ENCODE data around the gene EZH2.

The EZH2 gene

DNA sequence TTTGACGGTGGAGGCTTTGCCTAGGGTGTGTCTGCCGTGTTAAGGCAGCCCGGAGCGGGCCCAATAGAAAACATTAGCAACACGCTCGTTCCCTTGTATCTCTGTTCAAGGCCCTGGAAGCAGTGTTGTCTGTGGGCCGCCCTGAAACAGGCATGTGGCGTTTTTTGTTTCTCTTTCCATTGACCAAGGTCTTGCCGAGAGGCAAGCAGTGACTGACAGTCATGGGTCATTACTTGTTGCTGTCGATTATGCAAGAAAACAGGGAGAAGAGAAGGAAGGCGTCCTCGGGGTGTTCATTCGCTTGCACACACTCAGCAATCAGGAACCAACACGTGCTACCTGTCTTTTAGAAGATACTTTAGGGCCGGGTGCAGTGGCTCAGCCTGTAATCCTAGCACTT, 92.5 kb downstream of the EZH2 start:
- Histone ChIP-seq H3K27me3 (ENCODE audit: control insufficient read depth in 1 of 2, insufficient read depth in 2 of 2, low read length in 2 of 2) (no peaks in the 10 kb centered on the region), H3K9me3 (ENCODE audit: control insufficient read depth in 2 of 2, low read length in 2 of 2) (no peaks in the 10 kb centered on the region), H3K9ac (ENCODE audit: low read length in 2 of 2) (no peak overlapping the region), H3K27ac (ENCODE audit: low read length) (no peak overlapping the region), H3K4me1 (ENCODE audit: control insufficient read depth, insufficient read depth, low read length) (no peaks in the 10 kb centered on the region), H3K4me3 (ENCODE audit: low read length in 2 of 2) (no peak overlapping the region), H3K36me3 (ENCODE audit: control insufficient read depth in 2 of 2, insufficient read depth in 2 of 2, low read length in 2 of 2) (peaks cover 56 to 65% of the 10 kb centered on the region in 2 donors)

DNA sequence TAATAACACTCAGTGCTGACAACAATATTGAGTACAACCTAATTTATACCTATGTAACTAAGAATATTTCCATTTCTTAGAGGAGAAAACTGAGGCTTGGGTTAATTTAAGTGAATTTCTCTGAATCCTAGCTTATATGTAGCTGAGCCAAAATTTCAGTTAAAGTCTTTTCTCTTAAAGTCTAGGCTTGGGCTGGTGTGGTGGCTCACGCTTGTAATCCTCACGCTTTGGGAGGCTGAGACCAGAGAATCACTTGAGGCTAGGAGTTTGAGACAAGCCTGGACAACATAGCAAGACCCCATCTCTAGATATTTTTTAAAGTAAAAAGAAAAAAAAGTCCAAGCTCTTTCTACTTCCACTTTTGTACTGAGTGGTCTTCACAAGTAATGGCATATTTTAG, 93.2 kb downstream of the EZH2 start:
- H3K9ac ChIP-seq (ENCODE audit: low read length in 2 of 2): no peak overlapping the region
- H3K9me3 ChIP-seq (ENCODE audit: control insufficient read depth in 2 of 2, low read length in 2 of 2): no peaks in the 10 kb centered on the region
- no peaks in the 10 kb centered on the region for H3K4me1 ChIP-seq (ENCODE audit: control insufficient read depth, insufficient read depth, low read length)
- H3K27ac ChIP-seq (ENCODE audit: low read length): no peak overlapping the region
- peaks cover 58 to 70% of the 10 kb centered on the region in 2 donors for H3K36me3 ChIP-seq (ENCODE audit: control insufficient read depth in 2 of 2, insufficient read depth in 2 of 2, low read length in 2 of 2)
- H3K4me3 ChIP-seq (ENCODE audit: low read length in 2 of 2): no peak overlapping the region
- H3K27me3 ChIP-seq (ENCODE audit: control insufficient read depth in 1 of 2, insufficient read depth in 2 of 2, low read length in 2 of 2): no peaks in the 10 kb centered on the region

DNA sequence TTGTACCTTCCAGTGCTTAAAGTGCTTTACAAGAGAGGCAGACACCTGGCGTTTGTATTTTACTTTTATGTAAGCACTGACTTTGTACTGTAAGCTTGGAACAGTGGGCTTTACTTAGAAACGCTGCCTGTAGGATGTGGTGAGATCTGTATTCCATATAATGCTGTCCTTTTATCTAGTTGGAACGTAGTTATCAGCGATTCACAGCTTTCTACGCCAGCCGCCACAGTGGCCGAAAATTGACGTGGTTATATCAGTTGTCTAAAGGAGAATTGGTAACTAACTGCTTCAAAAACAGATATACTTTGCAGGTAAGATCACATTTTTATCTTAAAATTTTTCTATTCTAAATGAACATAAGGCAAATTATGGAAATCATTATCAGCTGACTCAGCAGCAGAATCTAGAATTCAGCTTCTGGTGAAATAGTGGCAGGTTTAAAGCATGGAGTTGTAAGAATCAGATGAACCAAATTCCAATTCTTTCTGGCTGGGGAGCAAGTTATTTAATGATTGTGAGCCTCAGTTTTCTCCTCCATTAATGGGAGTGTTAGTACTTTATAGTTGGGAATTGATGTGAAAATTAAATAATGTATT, 93.9 kb downstream of the EZH2 start:
- Histone ChIP-seq H3K4me3 (ENCODE audit: low read length in 2 of 2) (no peak overlapping the region), H3K27ac (ENCODE audit: low read length) (no peak overlapping the region), H3K9ac (ENCODE audit: low read length in 2 of 2) (no peak overlapping the region), H3K9me3 (ENCODE audit: control insufficient read depth in 2 of 2, low read length in 2 of 2) (no peaks in the 10 kb centered on the region), H3K36me3 (ENCODE audit: control insufficient read depth in 2 of 2, insufficient read depth in 2 of 2, low read length in 2 of 2) (peaks cover 58 to 74% of the 10 kb centered on the region in 2 donors), H3K27me3 (ENCODE audit: control insufficient read depth in 1 of 2, insufficient read depth in 2 of 2, low read length in 2 of 2) (no peaks in the 10 kb centered on the region), H3K4me1 (ENCODE audit: control insufficient read depth, insufficient read depth, low read length) (no peaks in the 10 kb centered on the region)

DNA sequence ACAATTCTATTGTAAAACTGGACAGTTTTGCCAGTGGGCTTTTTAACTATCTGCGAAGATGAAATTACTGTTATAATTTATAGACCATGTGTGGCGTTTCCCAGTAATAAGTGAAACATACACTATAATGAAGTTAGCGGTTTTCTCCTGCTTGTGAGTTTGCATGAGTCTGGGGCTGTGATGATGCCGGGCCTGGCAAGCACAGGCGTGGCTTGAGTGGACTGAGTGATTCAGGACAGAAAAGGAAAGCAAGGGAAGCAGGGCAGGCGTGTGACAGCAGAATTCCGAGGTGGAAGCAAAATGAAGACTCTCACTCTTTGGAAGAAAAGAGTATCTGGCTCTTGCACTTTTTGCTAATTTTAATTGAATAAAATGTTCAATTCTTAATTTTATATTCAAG, 94.9 kb downstream of the EZH2 start:
- no peak overlapping the region for H3K27ac ChIP-seq (ENCODE audit: low read length)
- H3K9me3 ChIP-seq (ENCODE audit: control insufficient read depth in 2 of 2, low read length in 2 of 2): no peaks in the 10 kb centered on the region
- no peaks in the 10 kb centered on the region for H3K4me1 ChIP-seq (ENCODE audit: control insufficient read depth, insufficient read depth, low read length)
- H3K27me3 ChIP-seq (ENCODE audit: control insufficient read depth in 1 of 2, insufficient read depth in 2 of 2, low read length in 2 of 2): no peaks in the 10 kb centered on the region
- no peak overlapping the region for H3K9ac ChIP-seq (ENCODE audit: low read length in 2 of 2)
- H3K36me3 ChIP-seq (ENCODE audit: control insufficient read depth in 2 of 2, insufficient read depth in 2 of 2, low read length in 2 of 2): peaks cover 55 to 76% of the 10 kb centered on the region in 2 donors
- no peak overlapping the region for H3K4me3 ChIP-seq (ENCODE audit: low read length in 2 of 2)

DNA sequence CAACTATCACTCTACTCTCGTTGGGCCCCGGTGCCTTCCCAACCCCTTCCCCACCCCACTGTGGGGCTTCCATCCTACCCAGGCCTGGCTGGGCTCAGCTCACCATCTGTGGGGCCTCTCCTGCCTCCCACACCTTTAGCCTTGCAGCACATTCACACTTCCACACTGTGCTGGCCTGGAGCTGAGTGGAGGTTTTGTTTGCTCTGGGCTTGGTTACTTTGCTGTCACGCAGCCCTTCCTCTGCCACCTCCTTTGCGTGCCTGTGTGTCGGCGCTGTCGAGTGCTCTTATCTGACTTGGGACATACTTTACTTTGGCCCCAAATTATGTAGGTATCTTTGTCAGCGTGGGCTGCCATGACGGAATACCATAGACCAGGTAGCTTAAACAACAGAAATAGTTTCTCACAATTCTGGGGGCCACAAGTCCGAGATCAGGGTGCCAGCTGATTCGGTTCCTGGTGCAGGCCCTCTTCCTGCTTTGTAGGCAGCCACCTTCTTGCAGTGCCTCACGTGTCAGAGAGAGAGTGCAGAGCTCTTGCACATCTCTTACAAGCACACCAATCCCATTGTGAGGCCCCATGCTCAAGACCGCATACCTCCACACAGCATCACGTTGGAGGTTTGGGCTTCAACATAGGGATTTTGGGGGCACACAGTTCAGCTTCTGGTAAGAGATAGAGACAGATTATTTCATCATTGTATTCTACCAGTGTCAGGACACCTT, 96.4 kb downstream of the EZH2 start:
- Histone ChIP-seq H3K27me3 (ENCODE audit: control insufficient read depth in 1 of 2, insufficient read depth in 2 of 2, low read length in 2 of 2) (no peaks in the 10 kb centered on the region), H3K27ac (ENCODE audit: low read length) (no peak overlapping the region), H3K9ac (ENCODE audit: low read length in 2 of 2) (no peak overlapping the region), H3K36me3 (ENCODE audit: control insufficient read depth in 2 of 2, insufficient read depth in 2 of 2, low read length in 2 of 2) (peaks cover 52 to 71% of the 10 kb centered on the region in 2 donors), H3K9me3 (ENCODE audit: control insufficient read depth in 2 of 2, low read length in 2 of 2) (no peaks in the 10 kb centered on the region), H3K4me3 (ENCODE audit: low read length in 2 of 2) (no peak overlapping the region), H3K4me1 (ENCODE audit: control insufficient read depth, insufficient read depth, low read length) (no peaks in the 10 kb centered on the region)

DNA sequence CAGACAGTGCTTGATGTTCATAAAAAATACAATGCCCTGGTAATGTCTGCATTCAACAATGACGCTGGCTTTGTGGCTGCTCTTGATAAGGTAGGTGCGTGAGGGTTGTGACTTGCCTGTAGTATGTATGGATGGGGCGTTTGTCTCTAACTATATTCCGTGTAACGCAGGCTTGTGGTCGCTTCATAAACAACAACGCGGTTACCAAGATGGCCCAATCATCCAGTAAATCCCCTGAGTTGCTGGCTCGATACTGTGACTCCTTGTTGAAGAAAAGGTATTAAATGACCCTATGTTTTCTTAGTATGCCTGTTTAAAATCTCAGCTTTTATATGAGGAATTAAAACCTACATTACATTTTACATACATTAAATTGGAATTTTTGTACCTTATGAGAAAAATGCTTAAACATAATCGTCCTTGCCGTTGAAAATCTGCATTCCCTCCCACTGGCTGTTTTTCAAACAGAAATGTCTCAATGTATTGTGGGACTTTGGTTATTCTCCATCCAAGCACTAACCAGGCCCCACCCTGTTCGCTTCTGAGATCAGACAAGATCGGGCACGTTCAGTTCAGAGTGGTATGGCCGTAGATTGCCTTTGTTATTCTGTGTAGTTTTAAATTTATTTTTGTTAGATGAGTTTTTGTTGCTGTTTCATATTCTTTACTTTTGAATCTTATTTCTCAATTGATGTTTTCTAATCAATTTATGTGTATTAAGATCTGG, 100.1 kb downstream of the EZH2 start:
- no peaks in the 10 kb centered on the region for H3K4me1 ChIP-seq (ENCODE audit: control insufficient read depth, insufficient read depth, low read length)
- no peaks in the 10 kb centered on the region for H3K27me3 ChIP-seq (ENCODE audit: control insufficient read depth in 1 of 2, insufficient read depth in 2 of 2, low read length in 2 of 2)
- no peaks in the 10 kb centered on the region for H3K9me3 ChIP-seq (ENCODE audit: control insufficient read depth in 2 of 2, low read length in 2 of 2)
- H3K9ac ChIP-seq (ENCODE audit: low read length in 2 of 2): no peak overlapping the region
- no peak overlapping the region for H3K27ac ChIP-seq (ENCODE audit: low read length)
- H3K4me3 ChIP-seq (ENCODE audit: low read length in 2 of 2): no peak overlapping the region
- peaks cover 41% of the 10 kb centered on the region in 2 donors for H3K36me3 ChIP-seq (ENCODE audit: control insufficient read depth in 2 of 2, insufficient read depth in 2 of 2, low read length in 2 of 2)

DNA sequence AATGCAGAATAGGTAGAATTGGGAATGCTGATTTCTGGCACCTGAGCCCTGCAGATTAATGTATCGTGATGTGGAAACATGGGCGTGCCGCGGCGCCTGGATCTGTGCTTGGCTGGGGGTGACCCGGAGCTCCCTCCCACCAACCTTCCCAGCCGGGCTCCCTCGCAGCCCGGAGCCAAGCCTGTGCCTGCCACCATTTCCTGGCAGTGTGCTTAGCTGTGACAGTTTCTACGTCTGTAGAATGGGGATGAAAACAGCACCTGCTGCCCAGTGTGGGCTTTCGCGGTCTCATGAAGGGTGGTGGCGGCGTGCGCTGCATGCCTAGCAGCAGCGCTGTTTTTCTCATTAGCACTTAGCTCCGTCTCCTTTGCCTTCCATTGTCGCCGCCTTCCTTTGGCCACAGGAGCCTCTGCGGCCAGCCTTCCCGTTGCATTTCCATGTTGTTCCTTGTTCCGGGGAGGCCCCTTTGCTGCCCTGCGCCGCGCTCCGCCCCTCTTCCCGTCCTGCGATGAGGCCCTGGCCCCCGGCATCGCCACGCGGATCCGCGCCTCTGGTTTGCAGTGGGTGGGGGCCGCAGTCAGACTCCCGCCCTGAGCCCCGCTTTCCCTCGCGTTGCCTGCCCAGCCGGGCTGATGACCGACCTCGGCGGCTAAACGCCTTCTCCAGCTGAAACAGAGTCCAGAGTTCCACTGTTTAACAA, 101.2 kb downstream of the EZH2 start:
- no peak overlapping the region for H3K9ac ChIP-seq (ENCODE audit: low read length in 2 of 2)
- H3K4me3 ChIP-seq (ENCODE audit: low read length in 2 of 2): peak overlapping the region in 1 of 2 donors; percentile 22
- no peaks in the 10 kb centered on the region for H3K9me3 ChIP-seq (ENCODE audit: control insufficient read depth in 2 of 2, low read length in 2 of 2)
- H3K4me1 ChIP-seq (ENCODE audit: control insufficient read depth, insufficient read depth, low read length): no peaks in the 10 kb centered on the region
- H3K27me3 ChIP-seq (ENCODE audit: control insufficient read depth in 1 of 2, insufficient read depth in 2 of 2, low read length in 2 of 2): no peaks in the 10 kb centered on the region
- H3K36me3 ChIP-seq (ENCODE audit: control insufficient read depth in 2 of 2, insufficient read depth in 2 of 2, low read length in 2 of 2): peaks cover 31 to 37% of the 10 kb centered on the region in 2 donors
- no peak overlapping the region for H3K27ac ChIP-seq (ENCODE audit: low read length)

DNA sequence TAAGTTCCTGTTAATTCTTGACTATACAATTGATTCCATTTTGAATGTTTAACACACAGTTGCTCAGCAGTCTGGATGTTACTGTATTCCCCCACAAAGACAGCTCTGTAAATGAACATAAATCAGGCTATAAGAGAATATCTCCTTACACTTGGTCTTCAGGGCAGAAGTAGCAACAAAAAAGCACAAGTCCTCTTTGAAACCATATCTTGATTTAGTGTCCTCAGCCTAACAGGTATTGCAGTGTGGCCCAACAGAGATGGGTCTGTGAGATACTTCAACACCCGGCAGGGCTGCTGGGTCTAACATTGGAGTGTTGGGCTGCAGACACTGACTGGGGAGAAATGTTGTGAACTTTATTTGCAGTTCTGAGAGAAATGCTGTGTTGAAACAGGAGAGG, 109.6 kb downstream of the EZH2 start:
- H3K9me3 ChIP-seq (ENCODE audit: control insufficient read depth in 2 of 2, low read length in 2 of 2): no peaks in the 10 kb centered on the region
- H3K27me3 ChIP-seq (ENCODE audit: control insufficient read depth in 1 of 2, insufficient read depth in 2 of 2, low read length in 2 of 2): no peaks in the 10 kb centered on the region
- H3K4me3 ChIP-seq (ENCODE audit: low read length in 2 of 2): no peak overlapping the region
- no peak overlapping the region for H3K9ac ChIP-seq (ENCODE audit: low read length in 2 of 2)
- no peak overlapping the region for H3K27ac ChIP-seq (ENCODE audit: low read length)
- H3K4me1 ChIP-seq (ENCODE audit: control insufficient read depth, insufficient read depth, low read length): no peaks in the 10 kb centered on the region
- H3K36me3 ChIP-seq (ENCODE audit: control insufficient read depth in 2 of 2, insufficient read depth in 2 of 2, low read length in 2 of 2): peaks cover 28 to 40% of the 10 kb centered on the region in 2 donors

DNA sequence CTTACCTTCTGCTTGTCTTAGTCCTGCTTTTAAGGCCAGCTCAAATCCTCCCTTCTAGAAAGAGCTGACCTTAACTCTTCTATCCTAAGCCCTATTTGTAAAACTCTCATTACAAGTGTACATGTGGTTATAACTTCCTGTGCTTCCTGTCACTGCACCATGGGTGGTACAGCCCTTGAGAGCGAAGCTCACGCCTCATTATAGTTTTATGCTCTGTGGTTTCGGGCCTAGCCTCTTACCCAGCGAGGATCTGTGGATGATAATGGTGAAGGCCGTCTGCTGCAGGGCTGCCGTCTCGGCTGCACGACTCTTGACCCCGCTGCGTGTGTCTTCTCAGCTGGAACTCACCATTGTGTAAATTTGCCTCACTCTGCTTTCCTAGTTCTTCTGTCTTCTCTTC, 110.8 kb downstream of the EZH2 start:
- Histone ChIP-seq H3K9ac (ENCODE audit: low read length in 2 of 2) (no peak overlapping the region), H3K27me3 (ENCODE audit: control insufficient read depth in 1 of 2, insufficient read depth in 2 of 2, low read length in 2 of 2) (no peaks in the 10 kb centered on the region), H3K27ac (ENCODE audit: low read length) (no peak overlapping the region), H3K9me3 (ENCODE audit: control insufficient read depth in 2 of 2, low read length in 2 of 2) (no peaks in the 10 kb centered on the region), H3K4me1 (ENCODE audit: control insufficient read depth, insufficient read depth, low read length) (no peaks in the 10 kb centered on the region), H3K4me3 (ENCODE audit: low read length in 2 of 2) (no peak overlapping the region), H3K36me3 (ENCODE audit: control insufficient read depth in 2 of 2, insufficient read depth in 2 of 2, low read length in 2 of 2) (peaks cover 28 to 37% of the 10 kb centered on the region in 2 donors)

DNA sequence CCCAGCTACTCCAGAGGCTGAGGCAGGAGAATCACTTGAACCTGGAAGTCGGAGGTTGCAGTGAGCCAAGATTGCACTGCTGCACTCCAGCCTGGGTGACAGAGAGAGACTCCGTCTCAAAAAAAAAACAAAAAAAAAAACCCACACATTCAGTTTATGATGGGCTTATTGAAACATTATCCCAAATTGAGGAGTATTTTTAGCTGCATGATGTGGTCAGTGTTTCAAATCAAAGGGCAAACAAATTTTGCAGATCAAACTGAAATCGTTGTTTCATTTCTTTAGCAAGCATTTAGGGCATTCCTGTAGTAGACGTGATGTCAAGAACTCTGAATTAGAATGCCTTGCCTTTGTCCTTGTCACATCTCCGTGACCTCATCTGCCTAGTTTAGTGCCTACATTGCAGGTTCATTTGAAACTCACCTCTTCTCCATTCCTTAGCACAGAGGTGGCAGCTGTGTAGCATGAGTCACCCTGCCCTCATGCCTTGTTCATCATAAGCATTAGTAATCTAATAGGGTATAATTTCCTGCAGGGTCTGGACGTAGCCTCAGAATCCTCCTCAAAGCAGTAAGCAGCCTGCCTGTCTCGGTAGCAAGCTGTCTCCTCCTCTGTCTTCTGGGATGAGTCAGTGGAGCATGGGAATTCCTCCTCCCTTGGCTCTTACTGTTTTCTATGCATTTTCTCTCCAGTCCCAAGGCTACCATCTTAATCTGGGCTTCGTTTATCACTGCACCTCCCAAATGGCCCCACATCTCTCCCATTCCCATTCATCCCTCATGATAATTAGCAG, 111.6 kb downstream of the EZH2 start:
- Histone ChIP-seq H3K4me1 (ENCODE audit: control insufficient read depth, insufficient read depth, low read length) (no peaks in the 10 kb centered on the region), H3K27me3 (ENCODE audit: control insufficient read depth in 1 of 2, insufficient read depth in 2 of 2, low read length in 2 of 2) (no peaks in the 10 kb centered on the region), H3K9ac (ENCODE audit: low read length in 2 of 2) (no peak overlapping the region), H3K4me3 (ENCODE audit: low read length in 2 of 2) (no peak overlapping the region), H3K9me3 (ENCODE audit: control insufficient read depth in 2 of 2, low read length in 2 of 2) (no peaks in the 10 kb centered on the region), H3K36me3 (ENCODE audit: control insufficient read depth in 2 of 2, insufficient read depth in 2 of 2, low read length in 2 of 2) (peaks cover 34 to 35% of the 10 kb centered on the region in 2 donors), H3K27ac (ENCODE audit: low read length) (no peak overlapping the region)

Data from stomach smooth muscle (tissue), 2 donors.